ENCODE data around the gene PRRC2A.

The PRRC2A gene

GRCh38 chr6:31687321-31687720 is 66.8 kb downstream of the PRRC2A start:
- DNase-seq (ENCODE audit: low spot score): no peak
- peak overlapping the region; percentile 5; the same call in 1 of the 2 replicates for H3K27ac ChIP-seq
- no peak for TF ChIP-seq CTCF (conservative IDR thresholded peaks at IDR 0.05; ENCODE audit: low read depth)
- ChIA-PET POLR2A (ENCODE audit: low non-redundant PET) (interaction anchor here (0.6 kb wide), 1 partner anchor 293 kb away, joined by 5 read pairs; no protein-coding TSS in a partner anchor), CTCF (no interaction called here)
